Spleen (tissue), 7 donors: ENCODE results near the gene GARIN5B.

ENCODE experiments used
- CTCF ChIP-seq, 11 experiments: fragments of 200-600 bp in 7 of 11; fragments of 450-650 bp in 4 of 11; sonication (generic) in 4 of 11; IDR thresholded peaks in 8 of 11; conservative IDR thresholded peaks in 3 of 11; 1 replicate in 7 of 11; 2 replicates in 4 of 11; pipeline versions ENCODE4 v1.4.0 to v1.8.0; 2016 to 2021; ENCODE audit warnings: antibody characterized with exemption in 11 of 11, inconsistent platforms in 4 of 11, mild to moderate bottlenecking in 1 of 11
- POLR2A ChIP-seq, 3 donors: fragments of 450-650 bp; IDR thresholded peaks; one replicate each; pipeline ENCODE4 v1.5.1; 2017; ENCODE audit warnings: antibody characterized with exemption in 3 of 3, mild to moderate bottlenecking in 1 of 3
- donor health status: DM: no; HTN: no; CAD: no; lungs with moderate emphysema.
- donor health status: DM: no; HTN: no; CAD: no.
- donor health status: DM: no; HTN: no; CAD: no.

GRCh38 chr19:55310498-55310897, 52.6 kb downstream of the GARIN5B start:
- TF ChIP-seq POLR2A (IDR thresholded peaks at IDR 0.05): no peak
- no peak for TF ChIP-seq CTCF (IDR thresholded peaks at IDR 0.05 in 8 of 11, conservative IDR thresholded peaks at IDR 0.05 in 3 of 11)
